B cell (primary cell): ENCODE data around the gene LONRF2. TPM values are rescaled to one million over a fixed set of nuclear protein-coding genes. Genes with fewer than 3 reads are reported as not detected.

Source experiments
- ATAC-seq: fragments of 200-7000 bp; cut with Tn5 transposase; one replicate; pipeline ENCODE4 v1.10.0; 2021; ENCODE audit warnings: low read depth, mild to moderate bottlenecking, moderate number of reproducible peaks, moderate library complexity
- CTCF ChIA-PET: fragments of 350-600 bp; sonication (Branson Sonifier 250); formaldehyde crosslinking; loops from one replicate; lab custom pipeline; 2021; ENCODE audit warnings: antibody characterized with exemption, inconsistent platforms; lab: Charles Lee
- POLR2A ChIA-PET: fragments of 350-600 bp; sonication (Branson Sonifier 250); formaldehyde crosslinking; loops from one replicate; lab custom pipeline; 2021; ENCODE audit warnings: antibody characterized with exemption; lab: Charles Lee
- DNase-seq: peaks from one replicate; pipeline ENCODE4 v3.0.0; 2013
- H2AFZ ChIP-seq: 2 replicates; pipeline ENCODE4 v1.6.1; 2012; ENCODE audit warnings: mild to moderate bottlenecking, low read depth, low read length; ENCODE audit not compliant: insufficient read depth, poor library complexity, severe bottlenecking
- H3K27ac ChIP-seq, 2 donors: 1 replicate in 1 of 2; 2 replicates in 1 of 2; pipeline ENCODE4 v1.5.1; 2012 to 2013; ENCODE audit warnings: low read length in 2 of 2, mild to moderate bottlenecking in 2 of 2, moderate library complexity in 1 of 2
- H3K27me3 ChIP-seq, 4 experiments: fragments of 200-600 bp in 1 of 4; sonication (generic) in 1 of 4; replicated peaks in 1 of 4; 1 replicate in 2 of 4; 2 replicates in 2 of 4; pipeline versions ENCODE4 v1.6.1 to v1.7.0; 2013 to 2016; ENCODE audit warnings: low read length in 3 of 4, mild to moderate bottlenecking in 2 of 4, mixed read lengths in 1 of 4, moderate library complexity in 1 of 4; ENCODE audit not compliant: insufficient read depth in 4 of 4, control insufficient read depth in 3 of 4; ENCODE audit errors: control extremely low read depth in 1 of 4
- H3K36me3 ChIP-seq, 2 experiments: replicated peaks in 1 of 2; 1 replicate in 1 of 2; 2 replicates in 1 of 2; pipeline versions ENCODE4 v1.6.1 to v1.7.1; 2013; ENCODE audit warnings: low read length in 1 of 2; ENCODE audit not compliant: insufficient read depth in 2 of 2, control insufficient read depth in 1 of 2; ENCODE audit errors: control extremely low read depth in 1 of 2, extremely low read depth in 1 of 2
- H3K4me1 ChIP-seq, 2 donors: fragments of 200-600 bp in 1 of 2; sonication (generic) in 1 of 2; 1 replicate in 1 of 2; 2 replicates in 1 of 2; pipeline versions ENCODE4 v1.5.1 to v1.6.1; 2013 to 2017; ENCODE audit warnings: low read length in 2 of 2; ENCODE audit not compliant: control insufficient read depth in 2 of 2, insufficient read depth in 2 of 2
- H3K4me2 ChIP-seq: replicated peaks from 2 replicates; pipeline ENCODE3; 2012; ENCODE audit warnings: mild to moderate bottlenecking, low read depth, low read length; ENCODE audit not compliant: poor library complexity, severe bottlenecking
- H3K4me3 ChIP-seq, 5 experiments: fragments of 200-600 bp in 1 of 5; sonication (generic) in 1 of 5; 1 replicate in 3 of 5; 2 replicates in 2 of 5; pipeline versions ENCODE4 v1.5.1 to v1.7.0; 2011 to 2016; ENCODE audit warnings: low read length in 4 of 5, mild to moderate bottlenecking in 4 of 5, low read depth in 2 of 5, control low read depth in 1 of 5, moderate library complexity in 1 of 5; ENCODE audit not compliant: insufficient read depth in 1 of 5; ENCODE audit errors: control extremely low read depth in 1 of 5, extremely low read depth in 1 of 5
- H3K79me2 ChIP-seq: fragments of 200-600 bp; sonication (generic); one replicate; pipeline ENCODE4 v1.6.0; 2016; ENCODE audit warnings: low read length; ENCODE audit not compliant: control insufficient read depth, insufficient read depth
- H3K9ac ChIP-seq: fragments of 200-600 bp; sonication (generic); 2 replicates; pipeline ENCODE4 v1.6.1; 2017; ENCODE audit warnings: mild to moderate bottlenecking, low read length, moderate library complexity
- H3K9me3 ChIP-seq, 3 donors: one replicate each; pipeline versions ENCODE4 v1.6.1 to v1.7.1; 2013; ENCODE audit warnings: low read length in 2 of 3; ENCODE audit not compliant: control insufficient read depth in 2 of 3, insufficient read depth in 1 of 3; ENCODE audit errors: control extremely low read depth in 1 of 3
- H4K20me1 ChIP-seq: 2 replicates; pipeline ENCODE4 v1.6.0; 2012; ENCODE audit warnings: mild to moderate bottlenecking, low read length; ENCODE audit not compliant: insufficient read depth, control insufficient read depth, poor library complexity, severe bottlenecking
- H3K27ac Mint-ChIP-seq: one replicate; pipeline ENCODE4 v1.8.0; 2021; ENCODE audit warnings: mixed read lengths
- H3K27me3 Mint-ChIP-seq: one replicate; pipeline ENCODE4 v1.8.0; 2021; ENCODE audit warnings: mixed read lengths
- H3K4me1 Mint-ChIP-seq: one replicate; pipeline ENCODE4 v1.8.0; 2021; ENCODE audit warnings: mixed read lengths
- H3K4me3 Mint-ChIP-seq: one replicate; pipeline ENCODE4 v1.8.0; 2021; ENCODE audit warnings: mixed read lengths
- H3K9me3 Mint-ChIP-seq: one replicate; pipeline ENCODE4 v1.8.0; 2022; ENCODE audit warnings: mixed read lengths; ENCODE audit not compliant: insufficient read depth
- EZH2 ChIP-seq: IDR thresholded peaks from 2 replicates; pipeline ENCODE4 v1.6.1; 2012; ENCODE audit warnings: borderline replicate concordance, low read depth, mild to moderate bottlenecking, moderate library complexity, low read length; ENCODE audit not compliant: insufficient read depth, poor library complexity, severe bottlenecking
- WGBS: methylation state at CpG from one replicate; pipeline ENCODE4 v1.1.5; 2013; ENCODE audit warnings: missing lambda C conversion rate; ENCODE audit not compliant: insufficient coverage; 5-methylcytosine and 5-hydroxymethylcytosine counted together
- intact Hi-C: fragments of 100-400 bp; cut with micrococcal nuclease; formaldehyde crosslinking; loops from one replicate; pipeline ENCODE4 v1.10.0; 2022
- polyA plus RNA-seq: library from polyadenylated mRNA; depleted of rRNA; stranded (reverse); fragments of >200 nt; gene quantifications from 2 replicates; pipeline ENCODE4 v1.2.3, GENCODE V29; 2012
- total RNA-seq, 2 donors: library from RNA; stranded (reverse); fragments of 120-200 nt in 1 of 2; gene quantifications; 1 replicate in 1 of 2; 2 replicates in 1 of 2; pipeline versions ENCODE4 v1.2.3 to v1.2.4, GENCODE V29; 2013 to 2022
- TF ChIP-seq, protein P1 (sequence below): fragments of 200-600 bp; IDR thresholded peaks from one replicate; pipeline ENCODE4 v1.8.0; 2022; ENCODE audit warnings: antibody characterized with exemption, mild to moderate bottlenecking

LONRF2 gene
- total and polyA plus RNA-seq, 2 donors (not counting 1 experiment from before 2014, with no cell fraction given), result 0.32 TPM; not detected in 1

GRCh38 chr2:100228967-100229366 is 93.3 kb downstream of the LONRF2 start:
- no peak overlapping the region for H3K9ac ChIP-seq
- no peaks in the 10 kb centered on the region for H3K9me3 ChIP-seq
- intact Hi-C loops, result no loop called here
- peaks cover 4% of the 10 kb centered on the region for H3K9me3 Mint-ChIP-seq
- peaks cover 7 to 12% of the 10 kb centered on the region in 2 donors for H3K4me1 ChIP-seq
- no peak for TF ChIP-seq EZH2
- TF ChIP-seq, protein P1, sequence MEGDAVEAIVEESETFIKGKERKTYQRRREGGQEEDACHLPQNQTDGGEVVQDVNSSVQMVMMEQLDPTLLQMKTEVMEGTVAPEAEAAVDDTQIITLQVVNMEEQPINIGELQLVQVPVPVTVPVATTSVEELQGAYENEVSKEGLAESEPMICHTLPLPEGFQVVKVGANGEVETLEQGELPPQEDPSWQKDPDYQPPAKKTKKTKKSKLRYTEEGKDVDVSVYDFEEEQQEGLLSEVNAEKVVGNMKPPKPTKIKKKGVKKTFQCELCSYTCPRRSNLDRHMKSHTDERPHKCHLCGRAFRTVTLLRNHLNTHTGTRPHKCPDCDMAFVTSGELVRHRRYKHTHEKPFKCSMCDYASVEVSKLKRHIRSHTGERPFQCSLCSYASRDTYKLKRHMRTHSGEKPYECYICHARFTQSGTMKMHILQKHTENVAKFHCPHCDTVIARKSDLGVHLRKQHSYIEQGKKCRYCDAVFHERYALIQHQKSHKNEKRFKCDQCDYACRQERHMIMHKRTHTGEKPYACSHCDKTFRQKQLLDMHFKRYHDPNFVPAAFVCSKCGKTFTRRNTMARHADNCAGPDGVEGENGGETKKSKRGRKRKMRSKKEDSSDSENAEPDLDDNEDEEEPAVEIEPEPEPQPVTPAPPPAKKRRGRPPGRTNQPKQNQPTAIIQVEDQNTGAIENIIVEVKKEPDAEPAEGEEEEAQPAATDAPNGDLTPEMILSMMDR, result no peak
- H3K79me2 ChIP-seq, result no peaks in the 10 kb centered on the region
- no peak overlapping the region for H3K4me3 ChIP-seq
- ChIA-PET CTCF (interaction anchor here (1.6 to 2.5 kb wide), 2 partner anchors 9 to 13 kb away, joined by 3 to 7 read pairs; no protein-coding TSS in a partner anchor), POLR2A (no interaction called here)
- DNase-seq (no peak), ATAC-seq (peak; percentile 28)
- H3K27me3 ChIP-seq, result no peaks in the 10 kb centered on the region
- H4K20me1 ChIP-seq, result no peaks in the 10 kb centered on the region
- no peak overlapping the region for H3K27ac Mint-ChIP-seq
- no peak overlapping the region for H3K4me2 ChIP-seq
- H3K36me3 ChIP-seq, result no peaks in the 10 kb centered on the region
- H2AFZ ChIP-seq, result no peak overlapping the region
- no peak overlapping the region for H3K27ac ChIP-seq
- H3K4me3 Mint-ChIP-seq, result no peak overlapping the region
- peaks cover 11% of the 10 kb centered on the region for H3K27me3 Mint-ChIP-seq
- peaks cover 32% of the 10 kb centered on the region for H3K4me1 Mint-ChIP-seq
- no CpG with 5 or more reads among the region's 1 CpG for whole genome bisulfite sequencing

GRCh38 chr2:100228415-100228814 is 93.9 kb downstream of the LONRF2 start:
- POLR2A ChIA-PET, result no interaction called here
- peaks cover 29% of the 10 kb centered on the region for H3K4me1 Mint-ChIP-seq

More at GRCh38 chr2:100228415-100228814, 93.9 kb downstream of the LONRF2 start:
- no peaks in the 10 kb centered on the region for H3K79me2 ChIP-seq
- H3K9me3 ChIP-seq, result no peaks in the 10 kb centered on the region
- H4K20me1 ChIP-seq, result no peaks in the 10 kb centered on the region
- peaks cover 7 to 8% of the 10 kb centered on the region in 2 donors for H3K4me1 ChIP-seq
- H2AFZ ChIP-seq, result no peak overlapping the region
- Mint-ChIP-seq H3K4me3 (no peak overlapping the region), H3K27ac (no peak overlapping the region), H3K27me3 (peaks cover 12% of the 10 kb centered on the region), H3K9me3 (peaks cover 4% of the 10 kb centered on the region)
- no peak for DNase-seq
- no peak overlapping the region for H3K4me2 ChIP-seq
- no peak for ATAC-seq
- no peaks in the 10 kb centered on the region for H3K36me3 ChIP-seq
- no peak overlapping the region for H3K9ac ChIP-seq
- intact Hi-C loops, result no loop called here
- TF ChIP-seq, protein P1, result no peak
- no peak for TF ChIP-seq EZH2
- 38% methylated on average over 2 of the region's 3 CpGs for WGBS
- CTCF ChIA-PET, result interaction anchor here (1.6 to 2.5 kb wide), 2 partner anchors 9 to 12 kb away, joined by 3 to 7 read pairs; no protein-coding TSS in a partner anchor
- H3K27ac ChIP-seq, result no peak overlapping the region
- H3K4me3 ChIP-seq, result no peak overlapping the region
- no peaks in the 10 kb centered on the region for H3K27me3 ChIP-seq
